Measurements from ENCODE around the gene GPATCH3. TPM values are rescaled to one million over a fixed set of nuclear protein-coding genes. Genes with fewer than 3 reads are reported as not detected.

The GPATCH3 gene
- total and polyA plus RNA-seq, 2 of the 4 experiments (the other 2 are of a cell fraction), result 5.2 to 8.0 TPM

GRCh38 chr1:26897351-26897750 is 2.9 kb downstream of the GPATCH3 start:
- ATAC-seq (ENCODE audit: low read depth) (no peak), DNase-seq (no peak)
- Histone ChIP-seq H4K8ac (ENCODE audit: low read depth in 2 of 2, low read length in 2 of 2) (no peak overlapping the region), H2BK15ac (ENCODE audit: low read depth, low read length) (no peak overlapping the region), H2AFZ (replicated peaks; ENCODE audit: low read length, poor library complexity) (no peak overlapping the region), H3K18ac (ENCODE audit: low read depth, low read length) (no peak overlapping the region), H3K56ac (ENCODE audit: extremely low read depth, insufficient read depth, low read length) (no peak overlapping the region), H3K4me3 (ENCODE audit: insufficient read depth, low read depth, low read length) (no peak overlapping the region), H4K20me1 (ENCODE audit: insufficient read depth, low read length) (no peaks in the 10 kb centered on the region), H3K4ac (ENCODE audit: low read depth, low read length) (no peak overlapping the region), H3K4me1 (ENCODE audit: control insufficient read depth, insufficient read depth, low read length) (peaks cover 5% of the 10 kb centered on the region; the same call in 1 of the 2 replicates), H3K9ac (ENCODE audit: low read depth, low read length) (no peak overlapping the region), H2AK9ac (replicated peaks; ENCODE audit: low read depth, low read length, poor library complexity) (no peak overlapping the region), H3K9me1 (ENCODE audit: insufficient read depth, low read length) (no peaks in the 10 kb centered on the region), H3K4me2 (ENCODE audit: low read depth, low read length) (no peak overlapping the region), H2BK20ac (ENCODE audit: low read depth, low read length) (no peak overlapping the region), H3K14ac (replicated peaks; ENCODE audit: low read depth, low read length) (no peak overlapping the region), H3K36me3 (ENCODE audit: control insufficient read depth, insufficient read depth, low read length) (peaks cover 28% of the 10 kb centered on the region), H2BK5ac (ENCODE audit: low read depth, low read length, poor library complexity, severe bottlenecking) (no peak overlapping the region), H3K79me1 (ENCODE audit: low read depth in 1 of 2, low read length in 2 of 2) (peaks cover 24 to 54% of the 10 kb centered on the region in 2 experiments; a peak in 3 of 4 replicates), H2AK5ac (ENCODE audit: low read depth, low read length) (no peak overlapping the region), H4K91ac (ENCODE audit: insufficient read depth, low read depth, low read length) (no peak overlapping the region), H3K27ac (ENCODE audit: insufficient read depth, low read length) (no peak overlapping the region), H2BK120ac (ENCODE audit: low read depth, low read length) (no peak overlapping the region), H3K27me3 (ENCODE audit: control insufficient read depth, insufficient read depth, low read length) (no peaks in the 10 kb centered on the region), H3K23ac (ENCODE audit: low read depth, low read length) (no peak overlapping the region), H3K9me3 (ENCODE audit: control insufficient read depth, insufficient read depth, low read length) (no peaks in the 10 kb centered on the region), H4K5ac (ENCODE audit: low read depth, low read length) (no peak overlapping the region)
- dilution Hi-C loops (cut with HindIII; ENCODE audit: low sequenced_read_pairs, unreplicated experiment), result no loop called here
- POLR2A ChIA-PET (ENCODE audit: unreplicated experiment), result no interaction called here
- in situ Hi-C loops (cut with MboI; ENCODE audit: low sequenced_read_pairs), result no loop called here
- CTCF ChIA-PET, result no interaction called here
- TF ChIP-seq NFE2L2 (IDR thresholded peaks at IDR 0.05; ENCODE audit: low read depth, low read length) (no peak), FOS (IDR thresholded peaks at IDR 0.05; ENCODE audit: low read depth, low read length) (no peak), CHD1 (IDR thresholded peaks at IDR 0.05; ENCODE audit: low read depth, low read length) (no peak), CEBPB (IDR thresholded peaks at IDR 0.05; ENCODE audit: low read depth, low read length) (no peak), USF2 (IDR thresholded peaks at IDR 0.05; ENCODE audit: low read depth, low read length) (no peak), POLR2A (IDR thresholded peaks at IDR 0.05; ENCODE audit: low read depth, low read length) (no peak), MAFK (IDR thresholded peaks at IDR 0.05; ENCODE audit: low read depth, low read length) (no peak), MXI1 (IDR thresholded peaks at IDR 0.05; ENCODE audit: borderline replicate concordance, low read depth, low read length) (no peak)
- TF ChIP-seq, protein P1, sequence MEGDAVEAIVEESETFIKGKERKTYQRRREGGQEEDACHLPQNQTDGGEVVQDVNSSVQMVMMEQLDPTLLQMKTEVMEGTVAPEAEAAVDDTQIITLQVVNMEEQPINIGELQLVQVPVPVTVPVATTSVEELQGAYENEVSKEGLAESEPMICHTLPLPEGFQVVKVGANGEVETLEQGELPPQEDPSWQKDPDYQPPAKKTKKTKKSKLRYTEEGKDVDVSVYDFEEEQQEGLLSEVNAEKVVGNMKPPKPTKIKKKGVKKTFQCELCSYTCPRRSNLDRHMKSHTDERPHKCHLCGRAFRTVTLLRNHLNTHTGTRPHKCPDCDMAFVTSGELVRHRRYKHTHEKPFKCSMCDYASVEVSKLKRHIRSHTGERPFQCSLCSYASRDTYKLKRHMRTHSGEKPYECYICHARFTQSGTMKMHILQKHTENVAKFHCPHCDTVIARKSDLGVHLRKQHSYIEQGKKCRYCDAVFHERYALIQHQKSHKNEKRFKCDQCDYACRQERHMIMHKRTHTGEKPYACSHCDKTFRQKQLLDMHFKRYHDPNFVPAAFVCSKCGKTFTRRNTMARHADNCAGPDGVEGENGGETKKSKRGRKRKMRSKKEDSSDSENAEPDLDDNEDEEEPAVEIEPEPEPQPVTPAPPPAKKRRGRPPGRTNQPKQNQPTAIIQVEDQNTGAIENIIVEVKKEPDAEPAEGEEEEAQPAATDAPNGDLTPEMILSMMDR (conservative IDR thresholded peaks at IDR 0.05; ENCODE audit: low read depth, low read length), result no peak
- intact Hi-C loops (cut with micrococcal nuclease), result no loop called here
- WGBS, 2 experiments (ENCODE audit: extremely low coverage in 2 of 2, insufficient read length in 1 of 2), result 100% methylated on average over 5 of the region's 9 CpGs; no CpG with 5 or more reads in 1 of the 2 experiments
- no TSS peak for BruUV-seq (replicated peaks)

Data from IMR-90 (cell line).